ENCODE results near the gene POLR2E. TPM values are rescaled to one million over a fixed set of nuclear protein-coding genes. Genes with fewer than 3 reads are reported as not detected.

The POLR2E gene
- total and polyA plus RNA-seq, 2 of the 8 experiments (the other 6 are each of a cell fraction or from before 2014, with no cell fraction given), result 281 to 381 TPM

DNA sequence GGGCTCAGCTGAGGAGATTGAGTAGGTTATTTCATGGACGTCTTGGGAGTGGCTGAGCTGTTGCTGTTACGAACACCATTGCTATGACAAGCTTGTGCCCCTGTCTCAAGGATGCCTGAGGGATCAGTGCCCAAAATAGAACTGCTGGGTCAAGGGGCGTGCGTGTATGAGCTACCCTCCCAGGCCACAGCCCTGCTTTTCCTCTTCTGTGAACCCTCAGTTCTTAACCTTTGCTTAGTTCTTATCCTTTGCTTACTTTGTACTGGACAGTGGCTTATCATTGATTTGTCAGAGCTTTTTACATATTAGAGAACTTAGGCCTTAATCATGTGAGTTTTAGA lies 19.2 kb downstream of the POLR2E start:
- Histone ChIP-seq H3K27ac (ENCODE audit: low read depth, low read length) (no peak overlapping the region), H3K79me2 (ENCODE audit: control insufficient read depth in 1 of 2, insufficient read depth in 2 of 2, low read length in 2 of 2) (no peaks in the 10 kb centered on the region), H2BK120ac (replicated peaks; ENCODE audit: low read depth, low read length) (no peak overlapping the region), H3K23me2 (ENCODE audit: low read depth, low read length) (peaks cover 3% of the 10 kb centered on the region; the same call in 1 of the 2 replicates), H3K4me3 (ENCODE audit: extremely low read depth in 1 of 4, insufficient read depth in 2 of 4, low read depth in 3 of 4, low read length in 4 of 4) (no peak overlapping the region), H3K18ac (ENCODE audit: extremely low read depth, low read length) (no peak overlapping the region), H3K9ac (replicated peaks in 1 of 4; ENCODE audit: extremely low read depth in 1 of 4, low read depth in 3 of 4, low read length in 3 of 4) (no peak overlapping the region), H3K56ac (replicated peaks; ENCODE audit: insufficient read length, low read depth, low read length) (no peak overlapping the region), H3K36me3 (ENCODE audit: control insufficient read depth in 2 of 4, insufficient read depth in 4 of 4, low read length in 3 of 4) (peaks cover 0 to 40% (median 7%) of the 10 kb centered on the region in 4 experiments; a peak in 3 of 8 replicates), H2AK5ac (ENCODE audit: low read depth, low read length) (no peak overlapping the region), H2BK5ac (ENCODE audit: low read depth, low read length) (no peak overlapping the region), H3K4ac (replicated peaks; ENCODE audit: insufficient read length, low read depth, low read length) (peak overlapping the region; percentile 51), H2BK20ac (ENCODE audit: low read length) (no peak overlapping the region), H3K23ac (ENCODE audit: insufficient read length) (no peak overlapping the region), H4K91ac (replicated peaks; ENCODE audit: insufficient read length, low read length) (no peak overlapping the region), H3K9me3 (ENCODE audit: insufficient read depth in 2 of 2, low read depth in 1 of 2, low read length in 1 of 2) (no peaks in the 10 kb centered on the region), H3K4me1 (replicated peaks in 1 of 4; ENCODE audit: control insufficient read depth in 3 of 4, insufficient read depth in 4 of 4, low read length in 3 of 4) (0 out of 7 replicates have a peak, but pooled peaks cover 0 to 2% (median under 1%) of the 10 kb centered on the region in 4 experiments), H4K5ac (ENCODE audit: insufficient read length, low read depth, low read length) (no peak overlapping the region), H3K4me2 (ENCODE audit: insufficient read depth in 1 of 2, low read depth in 2 of 2, low read length in 2 of 2) (no peak overlapping the region), H3K79me1 (ENCODE audit: low read depth, low read length) (peaks cover 5% of the 10 kb centered on the region), H2BK12ac (ENCODE audit: low read depth, low read length) (no peak overlapping the region), H3K27me3 (replicated peaks in 1 of 4; ENCODE audit: control insufficient read depth in 3 of 4, extremely low read depth in 1 of 4, insufficient read depth in 3 of 4, low read length in 3 of 4) (peaks cover 0 to 4% (median 2%) of the 10 kb centered on the region in 4 experiments; a peak in 2 of 7 replicates), H2AFZ (ENCODE audit: low read length) (no peak overlapping the region), H3K14ac (ENCODE audit: insufficient read length) (no peak overlapping the region), H2BK15ac (ENCODE audit: low read length) (no peak overlapping the region), H4K20me1 (replicated peaks in 1 of 2; ENCODE audit: control insufficient read depth in 1 of 2, insufficient read depth in 2 of 2, low read length in 2 of 2) (peaks cover 1 to 12% of the 10 kb centered on the region in 2 experiments), H4K8ac (ENCODE audit: extremely low read depth, insufficient read depth, low read length) (no peak overlapping the region)
- no peak for DNase-seq (ENCODE audit: low read depth in 1 of 2, low spot score in 2 of 2)
- POLR2A ChIA-PET (ENCODE audit: partially characterized antibody), result interaction anchor here (0.5 to 7.1 kb wide), 7 partner anchors 9 to 45 kb away, joined by 3 to 52 read pairs (median 4); partner anchors contain the start of gene ARHGAP45
- 94% methylated on average over 4 of the region's 4 CpGs; no CpG with 5 or more reads in 1 of the 2 experiments for WGBS, 2 experiments (ENCODE audit: extremely low coverage in 1 of 2, insufficient coverage in 1 of 2, insufficient read length in 1 of 2, insufficient replicate concordance in 2 of 2, low coverage in 1 of 2, low lambda C conversion rate in 2 of 2, missing lambda C conversion rate in 1 of 2)
- CTCF ChIA-PET (ENCODE audit: partially characterized antibody), result interaction anchor here (0.7 to 8.9 kb wide), 6 partner anchors 10 to 146 kb away, joined by 4 to 54 read pairs (median 4); partner anchors contain the start of gene ARHGAP45
- FAIRE-seq, result no peak
- TF ChIP-seq CHD1 (IDR thresholded peaks at IDR 0.05; ENCODE audit: low read depth, low read length) (no peak), NRF1 (IDR thresholded peaks at IDR 0.05; ENCODE audit: low read depth, low read length) (no peak), YY1 (IDR thresholded peaks at IDR 0.05; ENCODE audit: low read depth, low read length) (no peak), SIX5 (IDR thresholded peaks at IDR 0.05; ENCODE audit: low read depth, low read length) (no peak), CBX8 (IDR thresholded peaks at IDR 0.05; ENCODE audit: borderline replicate concordance, low read depth, low read length) (no peak), RAD21 (IDR thresholded peaks at IDR 0.05 in 1 of 2, conservative IDR thresholded peaks at IDR 0.05 in 1 of 2; ENCODE audit: low read depth in 2 of 2, low read length in 2 of 2) (no peak), CTBP2 (IDR thresholded peaks at IDR 0.05; ENCODE audit: borderline replicate concordance, insufficient read depth, insufficient read length, low read length) (no peak), JUND (IDR thresholded peaks at IDR 0.05; ENCODE audit: low read length) (no peak), TEAD4 (IDR thresholded peaks at IDR 0.05; ENCODE audit: low read depth, low read length) (no peak), SRF (IDR thresholded peaks at IDR 0.05; ENCODE audit: low read depth, low read length) (no peak), POLR2A (IDR thresholded peaks at IDR 0.05; ENCODE audit: control extremely low read depth in 1 of 2, low read depth in 2 of 2, low read length in 2 of 2) (no peak), MAX (IDR thresholded peaks at IDR 0.05) (no peak), EZH2 (IDR thresholded peaks at IDR 0.05; ENCODE audit: low read depth, low read length, severe bottlenecking) (no peak)
- TF ChIP-seq, protein P1, sequence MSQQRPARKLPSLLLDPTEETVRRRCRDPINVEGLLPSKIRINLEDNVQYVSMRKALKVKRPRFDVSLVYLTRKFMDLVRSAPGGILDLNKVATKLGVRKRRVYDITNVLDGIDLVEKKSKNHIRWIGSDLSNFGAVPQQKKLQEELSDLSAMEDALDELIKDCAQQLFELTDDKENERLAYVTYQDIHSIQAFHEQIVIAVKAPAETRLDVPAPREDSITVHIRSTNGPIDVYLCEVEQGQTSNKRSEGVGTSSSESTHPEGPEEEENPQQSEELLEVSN (IDR thresholded peaks at IDR 0.05), result no peak
